GM21825 (cell line): ENCODE measurements around the gene SPATC1L.

Source experiments
- ATAC-seq: cut with Tn5 transposase; IDR thresholded peaks from one replicate; pipeline ENCODE4 v1.9.1; 2021; ENCODE audit warnings: mild to moderate bottlenecking, moderate library complexity; ENCODE audit not compliant: unreplicated experiment

SPATC1L gene

DNA sequence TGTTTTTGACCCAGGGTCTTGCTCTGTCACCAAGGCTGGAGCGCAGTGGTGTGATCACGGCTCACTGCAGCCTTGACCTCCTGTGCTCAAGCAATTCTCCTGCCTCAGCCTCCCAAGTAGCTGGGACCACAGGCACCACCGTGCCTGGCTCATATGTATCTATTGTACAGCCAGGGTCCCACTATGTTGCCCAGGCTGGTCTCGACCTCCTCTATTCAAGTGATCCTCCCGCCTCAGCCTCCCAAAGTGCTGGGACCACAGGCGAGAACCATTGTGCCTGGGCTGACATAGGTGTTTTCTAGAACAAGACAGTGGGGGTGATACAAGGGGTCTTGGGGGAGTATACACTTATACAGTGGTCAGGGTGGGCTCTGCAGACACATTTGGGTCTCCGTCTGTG is 46.4 kb downstream of the SPATC1L start:
- no peak for ATAC-seq

DNA sequence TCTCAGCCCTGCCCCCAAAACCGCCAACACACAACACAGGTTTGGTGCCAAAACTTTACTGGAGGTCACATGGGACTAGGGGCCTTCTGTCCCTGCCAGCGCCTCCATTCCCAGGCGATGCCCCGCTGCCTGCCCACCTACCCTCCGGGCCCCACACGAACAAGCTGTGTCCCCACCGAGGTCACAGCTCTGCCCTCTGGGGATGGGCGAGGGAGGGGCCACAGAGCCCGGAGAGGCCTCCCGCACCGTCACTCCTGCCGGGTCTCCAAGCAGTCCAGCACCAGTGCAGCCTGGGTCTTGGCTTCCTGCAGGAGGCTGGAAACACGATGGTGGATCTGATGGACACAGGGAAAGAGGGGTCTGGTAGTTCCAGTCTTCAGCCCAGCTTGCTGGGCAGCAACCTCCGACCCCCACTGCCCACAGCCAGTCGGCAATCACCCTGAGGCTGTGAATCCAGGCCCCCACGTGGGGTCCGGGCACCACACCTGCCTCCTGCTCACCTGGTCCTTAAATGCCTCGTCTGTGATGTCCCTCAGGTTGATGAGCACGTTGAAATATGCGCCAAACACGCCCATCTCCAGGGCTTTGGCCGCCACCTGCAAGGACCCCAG is 47.4 kb downstream of the SPATC1L start:
- ATAC-seq, result no peak

DNA sequence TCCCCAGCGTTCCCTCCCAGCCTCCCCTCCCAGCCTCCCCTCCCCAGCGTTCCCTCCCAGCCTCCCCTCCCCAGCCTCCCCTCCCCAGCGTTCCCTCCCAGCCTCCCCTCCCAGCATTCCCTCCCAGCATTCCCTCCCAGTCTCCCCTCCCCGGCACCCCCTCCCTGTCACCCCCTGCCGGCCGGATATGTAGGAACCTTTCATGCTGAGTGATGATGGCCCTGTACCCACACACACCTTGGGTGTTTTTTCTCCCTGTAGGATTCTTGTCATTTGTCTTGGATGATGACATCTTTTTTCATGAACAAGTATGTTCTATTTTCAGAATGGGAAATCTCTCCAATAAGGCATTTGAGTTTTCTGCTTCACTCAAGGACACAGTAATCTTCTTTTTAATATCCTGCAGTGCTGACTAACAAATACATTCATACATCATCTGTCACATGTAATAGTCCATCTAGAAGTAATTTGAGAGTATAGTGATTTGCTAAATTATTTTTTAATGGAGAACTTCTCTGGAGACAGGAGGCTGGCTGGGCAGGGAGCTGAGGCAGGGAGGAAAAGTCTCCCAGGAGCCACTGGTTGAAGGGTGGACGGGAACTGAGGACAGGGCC is 48.4 kb downstream of the SPATC1L start:
- ATAC-seq, result no peak

DNA sequence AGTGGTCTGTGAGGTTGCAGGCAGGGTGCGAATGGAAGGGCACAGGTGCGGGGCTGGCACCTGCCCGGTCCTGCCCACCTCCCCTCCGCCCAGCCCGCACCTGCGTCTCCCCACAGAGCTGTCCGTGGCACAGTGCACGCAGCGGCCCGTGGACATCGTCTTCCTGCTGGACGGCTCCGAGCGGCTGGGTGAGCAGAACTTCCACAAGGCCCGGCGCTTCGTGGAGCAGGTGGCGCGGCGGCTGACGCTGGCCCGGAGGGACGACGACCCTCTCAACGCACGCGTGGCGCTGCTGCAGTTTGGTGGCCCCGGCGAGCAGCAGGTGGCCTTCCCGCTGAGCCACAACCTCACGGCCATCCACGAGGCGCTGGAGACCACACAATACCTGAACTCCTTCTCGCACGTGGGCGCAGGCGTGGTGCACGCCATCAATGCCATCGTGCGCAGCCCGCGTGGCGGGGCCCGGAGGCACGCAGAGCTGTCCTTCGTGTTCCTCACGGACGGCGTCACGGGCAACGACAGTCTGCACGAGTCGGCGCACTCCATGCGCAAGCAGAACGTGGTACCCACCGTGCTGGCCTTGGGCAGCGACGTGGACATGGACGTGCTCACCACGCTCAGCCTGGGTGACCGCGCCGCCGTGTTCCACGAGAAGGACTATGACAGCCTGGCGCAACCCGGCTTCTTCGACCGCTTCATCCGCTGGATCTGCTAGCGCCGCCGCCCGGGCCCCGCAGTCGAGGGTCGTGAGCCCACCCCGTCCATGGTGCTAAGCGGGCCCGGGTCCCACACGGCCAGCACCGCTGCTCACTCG is 52.2 kb downstream of the SPATC1L start:
- ATAC-seq, result no peak

DNA sequence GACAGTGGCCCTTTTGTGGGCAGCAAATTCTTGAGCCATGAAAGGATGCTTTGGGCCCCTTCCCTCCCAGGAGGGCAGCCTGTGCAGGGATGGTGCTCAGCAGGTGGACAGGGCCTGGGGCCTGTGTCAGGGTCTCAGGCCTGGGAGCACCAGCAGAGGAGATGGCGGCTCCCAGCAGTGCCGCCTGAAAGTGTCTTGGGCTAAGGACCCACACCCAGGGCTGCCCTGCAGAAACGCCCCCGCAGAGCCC is 52.7 kb downstream of the SPATC1L start:
- ATAC-seq, result no peak

DNA sequence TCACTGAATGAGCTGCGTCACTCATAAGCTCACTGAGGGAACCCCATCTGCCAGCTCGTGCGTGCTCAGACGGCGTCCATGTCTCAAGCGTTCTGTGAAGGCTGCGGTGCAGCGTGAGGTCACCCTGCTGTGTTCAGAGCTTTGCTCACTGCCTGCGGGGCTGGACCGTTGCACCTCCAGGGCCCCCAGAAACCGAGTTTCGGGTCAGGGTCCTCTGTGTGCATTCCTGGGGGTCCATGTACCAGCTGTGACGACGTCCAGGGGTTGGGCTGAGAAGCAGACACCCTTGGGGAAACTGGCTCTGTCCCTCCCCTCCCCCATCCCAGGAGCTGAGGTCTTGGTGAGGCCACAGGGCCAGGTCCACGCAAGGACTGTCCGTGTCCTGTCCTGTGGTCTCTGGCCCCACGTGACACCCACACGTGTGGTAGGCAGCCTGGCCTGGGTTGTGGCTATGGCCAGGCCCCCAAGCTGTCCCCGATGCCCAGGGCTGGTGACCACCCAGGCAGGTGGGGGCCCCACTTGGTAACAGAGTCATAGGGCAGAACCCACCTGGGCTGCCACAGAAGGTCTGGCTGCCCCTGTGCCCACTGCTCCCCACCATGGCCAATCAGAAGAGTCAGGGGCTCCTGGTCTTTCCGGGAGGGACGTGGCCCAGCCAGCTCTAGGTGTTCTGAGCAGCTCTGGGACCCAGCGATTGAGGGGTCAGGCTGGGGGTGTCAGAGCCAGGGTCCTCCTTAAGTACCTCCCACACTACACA is 53.2 kb downstream of the SPATC1L start:
- no peak for ATAC-seq

DNA sequence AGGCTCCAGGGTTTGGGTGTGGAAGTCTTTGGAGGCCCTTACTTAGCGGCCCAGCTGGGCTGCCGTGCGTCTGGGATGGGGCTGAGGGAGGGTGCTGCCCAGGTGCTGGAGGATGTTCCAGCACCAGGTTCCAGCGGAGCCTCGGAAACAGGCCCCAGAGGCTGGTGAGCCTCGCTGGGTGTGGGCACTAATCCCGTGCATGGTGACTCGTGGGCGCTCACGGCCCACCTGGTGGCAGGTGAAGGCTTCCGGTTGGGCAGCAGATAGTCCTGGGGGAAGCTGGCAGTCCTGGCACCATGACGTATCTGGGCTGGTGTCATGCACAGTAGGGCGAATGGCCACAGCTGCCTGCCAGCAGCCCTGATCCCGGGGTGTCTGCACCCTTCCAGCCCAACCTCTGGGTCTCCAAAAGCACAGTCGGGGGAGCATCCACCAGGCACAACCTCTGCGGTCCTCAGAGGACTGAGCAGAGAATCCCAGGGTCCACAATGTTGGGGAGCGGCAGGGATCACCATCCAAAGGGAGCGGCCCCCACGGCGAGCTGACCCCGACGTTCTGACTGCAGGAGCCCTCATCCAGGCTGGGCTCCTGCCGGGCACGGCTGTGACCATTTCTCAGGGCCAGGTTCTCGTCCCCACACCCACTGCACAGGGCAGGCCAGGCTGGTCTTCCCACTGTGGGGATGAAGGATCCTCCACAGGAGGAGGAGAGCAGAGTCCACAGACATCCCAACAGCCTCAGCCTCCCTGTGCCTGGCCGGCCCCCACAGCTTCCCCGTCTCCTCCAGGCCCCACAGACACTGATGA is 54.2 kb downstream of the SPATC1L start:
- no peak for ATAC-seq

DNA sequence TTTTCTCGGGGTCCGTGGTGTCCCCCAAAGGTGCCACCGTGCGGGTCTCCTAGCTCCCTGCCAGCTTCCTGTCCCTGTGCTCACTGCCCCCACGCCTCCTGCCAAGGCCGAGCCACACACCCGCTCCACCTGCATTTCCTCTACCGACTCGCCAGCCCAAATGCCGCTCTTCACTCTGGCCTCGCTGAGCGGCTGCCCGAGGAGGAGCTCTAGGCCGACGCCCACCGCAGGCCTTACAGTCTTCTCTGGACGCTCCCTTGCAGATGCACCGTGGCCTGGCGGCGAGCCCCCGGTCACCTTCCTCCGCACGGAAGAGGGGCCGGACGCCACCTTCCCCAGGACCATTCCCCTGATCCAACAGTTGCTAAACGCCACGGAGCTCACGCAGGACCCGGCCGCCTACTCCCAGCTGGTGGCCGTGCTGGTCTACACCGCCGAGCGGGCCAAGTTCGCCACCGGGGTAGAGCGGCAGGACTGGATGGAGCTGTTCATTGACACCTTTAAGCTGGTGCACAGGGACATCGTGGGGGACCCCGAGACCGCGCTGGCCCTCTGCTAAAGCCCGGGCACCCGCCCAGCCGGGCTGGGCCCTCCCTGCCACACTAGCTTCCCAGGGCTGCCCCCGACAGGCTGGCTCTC is 55.2 kb downstream of the SPATC1L start:
- no peak for ATAC-seq

DNA sequence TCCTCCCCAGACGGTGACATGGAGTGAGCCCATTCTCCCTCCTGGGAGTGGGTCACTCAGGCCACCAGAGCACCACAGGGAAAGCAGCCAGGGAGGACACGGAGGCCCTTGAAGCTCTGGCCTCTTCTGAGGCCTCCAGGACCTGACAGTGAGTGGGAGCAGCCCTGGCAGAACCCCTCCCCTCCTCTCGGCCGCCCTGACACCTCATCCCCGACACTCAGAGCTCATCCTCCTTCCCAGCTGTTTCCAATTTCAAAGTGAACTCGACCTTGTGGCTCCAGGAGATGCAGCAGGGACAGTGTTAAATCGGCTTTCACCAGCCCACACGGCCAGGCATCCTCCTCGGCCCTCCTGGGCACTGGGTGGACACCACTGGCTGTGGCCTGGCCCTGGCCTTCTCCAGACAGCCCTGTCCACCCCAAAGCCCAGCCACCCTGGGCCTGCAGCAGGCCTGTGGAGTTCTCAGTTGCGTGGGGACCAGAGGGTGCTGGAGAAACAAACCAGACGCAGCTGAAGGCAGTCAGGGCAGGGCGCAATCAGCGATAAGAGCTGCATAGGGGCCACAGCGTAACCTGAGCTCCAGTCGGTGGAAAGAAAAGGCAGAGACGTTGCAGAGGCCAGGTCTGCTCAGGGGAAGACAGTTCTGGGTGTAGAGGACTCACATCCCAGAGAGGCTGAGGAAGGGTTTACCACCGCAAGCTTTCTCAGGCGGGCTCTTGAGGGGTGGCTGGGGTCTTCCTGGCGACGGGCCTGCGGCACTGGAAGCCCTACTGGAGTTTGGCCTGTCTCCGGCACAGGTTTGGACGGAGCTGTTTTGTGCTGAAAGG is 55.9 kb downstream of the SPATC1L start:
- no peak for ATAC-seq

DNA sequence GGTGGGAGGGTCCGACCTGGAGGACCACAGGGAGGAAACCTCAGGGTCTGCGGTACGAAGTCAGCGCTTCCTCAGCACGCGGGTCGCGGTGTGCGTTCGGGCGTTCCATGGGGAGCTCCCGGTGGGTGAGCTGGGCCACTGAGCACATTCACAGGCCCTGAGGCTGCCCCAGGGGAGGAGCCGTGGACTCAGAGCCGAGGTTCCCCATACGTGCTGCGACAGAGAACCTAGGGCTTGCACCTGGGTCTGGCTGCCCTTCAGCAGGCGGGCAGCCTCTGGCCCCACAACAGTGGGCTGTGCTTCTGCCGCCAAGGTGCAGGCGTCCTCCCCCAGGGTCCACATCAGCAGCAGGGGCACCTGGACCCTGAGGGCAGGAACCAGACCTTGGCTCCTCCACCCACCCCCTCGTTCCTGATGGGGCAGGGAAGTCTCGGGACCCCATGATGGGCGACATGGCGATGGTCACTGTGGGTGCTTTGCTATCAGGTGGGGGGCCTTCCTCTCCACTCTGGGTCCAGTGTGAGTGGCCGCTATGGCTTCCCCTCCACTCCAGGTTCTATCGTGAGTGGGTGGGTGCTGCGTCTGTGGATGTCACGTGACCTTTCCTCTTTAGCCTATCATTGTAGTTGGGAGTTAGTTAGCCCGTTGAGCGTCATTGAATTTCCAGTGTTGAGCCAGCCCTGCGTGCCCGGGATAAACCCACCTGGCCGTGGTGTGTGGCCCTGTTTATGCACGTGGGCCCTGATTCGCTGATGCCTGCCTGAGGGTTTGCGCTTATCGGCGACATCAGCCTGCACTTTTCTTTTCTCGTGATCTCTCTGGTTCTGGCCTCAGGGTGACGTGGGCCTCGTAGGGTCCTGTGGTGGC is 56.8 kb downstream of the SPATC1L start:
- no peak for ATAC-seq

DNA sequence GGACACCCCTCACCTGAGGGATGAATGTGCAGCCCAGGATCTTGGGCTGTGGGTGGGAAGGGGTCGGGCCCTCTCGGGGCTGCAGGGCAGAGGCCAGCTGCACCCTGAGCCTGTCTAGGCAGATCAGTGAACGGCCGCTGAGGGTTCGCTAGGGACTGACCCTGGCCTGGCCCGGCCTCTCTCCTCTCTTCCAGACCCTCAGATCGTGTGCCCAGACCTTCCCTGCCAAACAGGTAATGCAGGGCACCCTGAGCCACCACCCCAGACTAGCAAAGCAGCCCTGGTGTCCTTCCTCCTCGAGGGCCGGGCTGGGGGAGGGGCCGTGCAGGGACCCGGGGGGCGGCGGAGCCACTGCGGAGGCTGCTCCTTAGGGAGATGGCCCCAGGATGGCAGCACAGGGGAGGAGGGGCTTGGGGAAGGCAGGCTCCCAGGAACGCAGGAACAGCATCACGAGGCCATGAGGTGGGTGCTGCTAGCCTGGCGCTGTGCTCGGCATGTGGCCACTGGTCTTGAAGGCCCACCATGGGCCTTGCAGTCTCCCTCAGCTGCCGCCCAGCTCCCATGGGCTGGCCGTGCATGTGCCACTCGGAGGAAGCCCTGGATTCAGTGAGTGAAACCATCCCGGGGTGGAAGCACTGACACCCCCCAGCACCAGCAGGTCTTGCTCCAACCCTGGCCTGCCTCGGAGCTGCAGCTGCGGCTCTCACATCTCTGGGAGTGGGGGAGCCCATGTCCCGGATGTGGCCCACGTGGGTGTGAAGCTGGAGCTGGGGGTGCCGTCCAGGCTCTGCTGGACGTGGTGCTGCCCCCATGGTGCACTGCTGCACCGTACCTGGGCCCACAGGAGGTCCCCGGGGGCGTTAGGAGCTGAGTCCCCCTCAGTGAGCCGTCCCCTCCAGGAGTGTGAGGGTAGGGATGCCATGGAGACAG is 57.7 kb downstream of the SPATC1L start:
- ATAC-seq, result no peak

DNA sequence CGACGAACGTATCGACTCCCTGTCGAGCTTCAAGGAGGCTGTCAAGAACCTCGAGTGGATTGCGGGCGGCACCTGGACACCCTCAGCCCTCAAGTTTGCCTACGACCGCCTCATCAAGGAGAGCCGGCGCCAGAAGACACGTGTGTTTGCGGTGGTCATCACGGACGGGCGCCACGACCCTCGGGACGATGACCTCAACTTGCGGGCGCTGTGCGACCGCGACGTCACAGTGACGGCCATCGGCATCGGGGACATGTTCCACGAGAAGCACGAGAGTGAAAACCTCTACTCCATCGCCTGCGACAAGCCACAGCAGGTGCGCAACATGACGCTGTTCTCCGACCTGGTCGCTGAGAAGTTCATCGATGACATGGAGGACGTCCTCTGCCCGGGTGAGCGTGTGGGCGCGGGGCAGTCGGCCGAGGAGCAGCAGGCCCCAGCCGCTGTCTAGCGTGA is 58.4 kb downstream of the SPATC1L start:
- ATAC-seq, result no peak

DNA sequence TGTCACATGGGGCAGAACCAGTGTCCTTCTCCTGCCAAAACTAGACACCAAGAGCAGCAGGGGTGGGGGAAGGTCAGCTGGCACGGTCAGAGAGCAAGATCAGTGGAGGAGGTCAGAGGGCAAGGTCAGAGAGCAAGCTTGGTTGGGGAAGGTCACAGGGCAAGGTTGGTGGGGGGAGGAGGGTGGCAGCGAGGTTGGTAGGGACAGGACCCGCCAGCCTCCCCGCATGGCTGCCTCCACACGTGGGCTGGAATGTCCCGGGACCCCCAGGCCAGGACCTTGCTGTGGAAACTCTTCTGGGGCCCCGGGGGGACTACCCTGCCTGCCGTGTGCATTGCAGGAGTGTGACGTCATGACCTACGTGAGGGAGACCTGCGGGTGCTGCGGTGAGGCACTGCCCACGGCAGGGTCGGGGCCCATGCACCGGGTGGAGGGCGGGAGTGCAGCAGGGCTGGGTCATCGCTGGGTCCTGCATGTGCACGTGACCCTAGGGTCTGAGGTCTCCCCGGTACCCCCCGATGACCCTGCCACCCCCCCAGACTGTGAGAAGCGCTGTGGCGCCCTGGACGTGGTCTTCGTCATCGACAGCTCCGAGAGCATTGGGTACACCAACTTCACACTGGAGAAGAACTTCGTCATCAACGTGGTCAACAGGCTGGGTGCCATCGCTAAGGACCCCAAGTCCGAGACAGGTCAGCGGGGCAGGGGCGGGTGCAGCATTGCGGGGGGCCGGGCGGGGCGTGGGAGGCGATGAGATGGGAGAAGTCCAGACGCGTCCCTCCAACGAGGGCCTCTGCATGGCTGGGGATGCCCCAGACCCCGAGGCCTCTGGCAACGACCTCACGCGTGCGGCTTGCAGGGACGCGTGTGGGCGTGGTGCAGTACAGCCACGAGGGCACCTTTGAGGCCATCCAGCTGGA is 59.1 kb downstream of the SPATC1L start:
- no peak for ATAC-seq

DNA sequence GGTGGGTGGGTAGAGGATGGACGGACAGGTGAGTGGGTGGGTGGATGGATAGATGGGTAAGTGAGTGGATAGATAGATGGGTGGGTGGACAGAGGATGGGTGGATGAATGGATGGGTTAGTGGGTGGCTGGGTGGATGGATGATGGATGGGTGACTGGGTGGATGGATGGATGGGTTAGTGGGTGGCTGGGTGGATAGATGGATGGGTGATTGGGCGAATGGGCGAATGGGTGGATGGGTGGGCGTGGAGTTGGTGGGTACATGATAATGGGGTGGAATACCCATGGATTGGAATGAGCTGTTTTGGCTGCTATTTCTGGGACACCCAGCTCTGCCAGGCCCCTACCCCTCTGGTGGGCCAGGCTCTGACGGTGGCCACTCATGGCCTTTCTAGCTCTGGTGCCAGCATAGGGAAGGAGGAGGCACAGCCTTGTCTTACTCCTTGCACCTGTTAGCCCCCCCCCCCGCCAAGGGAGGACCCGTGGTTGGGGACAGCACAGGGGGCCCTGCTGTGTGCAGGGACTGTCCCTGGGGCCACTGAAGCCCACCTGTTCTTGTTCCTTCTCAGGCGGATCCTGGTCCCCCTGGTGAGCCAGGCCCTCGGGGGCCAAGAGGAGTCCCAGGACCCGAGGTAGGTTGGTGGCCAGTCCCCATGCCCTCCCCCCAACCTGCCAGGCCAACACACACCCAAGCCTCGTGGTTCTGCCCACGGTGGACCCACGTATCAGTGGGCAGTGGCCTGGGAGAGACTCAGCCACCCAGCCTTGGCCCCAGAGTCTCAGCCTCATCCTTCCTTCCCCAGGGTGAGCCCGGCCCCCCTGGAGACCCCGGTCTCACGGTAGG is 60.0 kb downstream of the SPATC1L start:
- no peak for ATAC-seq
